ENCODE measurements around the gene ZC3H15. TPM values are rescaled to one million over a fixed set of nuclear protein-coding genes. Genes with fewer than 3 reads are reported as not detected.

The ZC3H15 gene
- total RNA-seq, 1 experiment from 2014 or later = 98.1 TPM

DNA sequence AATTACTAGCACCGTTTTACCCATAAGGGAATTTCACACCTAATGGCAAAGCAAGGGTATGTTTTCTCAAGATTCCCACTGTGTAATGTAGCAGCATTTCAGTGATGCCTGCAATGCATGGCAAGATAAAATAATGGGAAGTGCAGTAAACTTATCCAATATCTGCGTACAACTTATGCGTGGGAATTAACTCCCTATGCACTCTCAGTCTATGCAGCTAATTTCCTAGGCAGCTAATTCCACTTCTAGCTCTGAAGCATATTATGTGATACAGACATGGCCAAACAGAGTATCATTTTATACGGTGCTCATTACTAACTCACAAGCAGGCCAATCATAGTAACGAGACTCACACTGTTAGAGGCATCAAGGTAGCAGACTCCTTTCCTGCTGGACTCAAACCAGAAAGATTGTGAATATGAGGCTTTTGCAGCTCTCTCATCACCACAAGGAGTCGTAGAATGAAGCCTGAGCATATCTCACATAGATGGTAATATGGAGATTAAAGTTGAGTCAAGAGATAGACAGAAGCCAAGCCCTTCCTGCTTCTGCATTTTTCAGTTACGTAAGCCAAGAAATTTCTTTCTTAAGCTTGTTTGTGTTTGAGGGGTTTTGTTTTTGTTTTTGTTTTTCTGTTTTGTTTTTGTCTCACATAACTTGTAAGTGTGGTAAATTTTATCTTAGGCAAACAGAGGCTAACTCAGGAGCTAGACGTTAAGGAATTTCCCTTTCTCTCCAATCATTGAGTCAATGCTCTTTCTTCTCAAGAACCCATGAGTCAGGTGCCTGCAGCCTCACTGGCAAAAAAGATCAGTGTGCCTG lies 69.0 kb downstream of the ZC3H15 start:
- Mint-ChIP-seq H3K27me3 (ENCODE audit: insufficient read depth, unreplicated experiment) (no peaks in the 10 kb centered on the region), H3K4me3 (ENCODE audit: unreplicated experiment) (no peak overlapping the region), H3K27ac (ENCODE audit: unreplicated experiment) (no peak overlapping the region), H3K9me3 (ENCODE audit: unreplicated experiment) (peaks cover 6% of the 10 kb centered on the region), H3K4me1 (ENCODE audit: low read depth, unreplicated experiment) (no peaks in the 10 kb centered on the region), H3K36me3 (ENCODE audit: insufficient read depth, unreplicated experiment) (no peaks in the 10 kb centered on the region)
- intact Hi-C loops (cut with micrococcal nuclease; ENCODE audit: unreplicated experiment) = no loop called here
- no peak for DNase-seq
- Histone ChIP-seq H3K4me3 (ENCODE audit: low read depth, low read length) (no peak overlapping the region), H3K4me1 (no peaks in the 10 kb centered on the region), H3K36me3 (ENCODE audit: control insufficient read depth, insufficient read depth, low read length) (no peaks in the 10 kb centered on the region), H3K27me3 (replicated peaks; ENCODE audit: control insufficient read depth, insufficient read depth, low read length) (no peaks in the 10 kb centered on the region), H3K9me3 (no peaks in the 10 kb centered on the region)
- TF ChIP-seq, protein P1, sequence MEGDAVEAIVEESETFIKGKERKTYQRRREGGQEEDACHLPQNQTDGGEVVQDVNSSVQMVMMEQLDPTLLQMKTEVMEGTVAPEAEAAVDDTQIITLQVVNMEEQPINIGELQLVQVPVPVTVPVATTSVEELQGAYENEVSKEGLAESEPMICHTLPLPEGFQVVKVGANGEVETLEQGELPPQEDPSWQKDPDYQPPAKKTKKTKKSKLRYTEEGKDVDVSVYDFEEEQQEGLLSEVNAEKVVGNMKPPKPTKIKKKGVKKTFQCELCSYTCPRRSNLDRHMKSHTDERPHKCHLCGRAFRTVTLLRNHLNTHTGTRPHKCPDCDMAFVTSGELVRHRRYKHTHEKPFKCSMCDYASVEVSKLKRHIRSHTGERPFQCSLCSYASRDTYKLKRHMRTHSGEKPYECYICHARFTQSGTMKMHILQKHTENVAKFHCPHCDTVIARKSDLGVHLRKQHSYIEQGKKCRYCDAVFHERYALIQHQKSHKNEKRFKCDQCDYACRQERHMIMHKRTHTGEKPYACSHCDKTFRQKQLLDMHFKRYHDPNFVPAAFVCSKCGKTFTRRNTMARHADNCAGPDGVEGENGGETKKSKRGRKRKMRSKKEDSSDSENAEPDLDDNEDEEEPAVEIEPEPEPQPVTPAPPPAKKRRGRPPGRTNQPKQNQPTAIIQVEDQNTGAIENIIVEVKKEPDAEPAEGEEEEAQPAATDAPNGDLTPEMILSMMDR (IDR thresholded peaks at IDR 0.05; ENCODE audit: insufficient read depth in 1 of 2, low read depth in 1 of 2, low read length in 1 of 2, severe bottlenecking in 1 of 2, unreplicated experiment in 1 of 2) = no peak
- no TSS peak for BruUV-seq (replicated peaks)
- POLR2A ChIA-PET = interaction anchor here (0.5 kb wide), 1 partner anchor 97 kb away, joined by 3 read pairs; no protein-coding TSS in a partner anchor
- CTCF ChIA-PET = interaction anchor here (0.6 kb wide), 1 partner anchor 14 kb away, joined by 3 read pairs; no protein-coding TSS in a partner anchor

- CTCF ChIA-PET = no interaction called here
- Histone ChIP-seq H3K4me3 (ENCODE audit: low read depth, low read length) (no peak overlapping the region), H3K36me3 (ENCODE audit: control insufficient read depth, insufficient read depth, low read length) (no peaks in the 10 kb centered on the region), H3K9me3 (no peaks in the 10 kb centered on the region), H3K27me3 (replicated peaks; ENCODE audit: control insufficient read depth, insufficient read depth, low read length) (no peaks in the 10 kb centered on the region), H3K4me1 (no peaks in the 10 kb centered on the region)
- TF ChIP-seq, protein P1 (IDR thresholded peaks at IDR 0.05; ENCODE audit: insufficient read depth in 1 of 2, low read depth in 1 of 2, low read length in 1 of 2, severe bottlenecking in 1 of 2, unreplicated experiment in 1 of 2) = no peak
- H3K27me3 Mint-ChIP-seq (ENCODE audit: insufficient read depth, unreplicated experiment) = no peaks in the 10 kb centered on the region
- no TSS peak for BruUV-seq (replicated peaks)
- peaks cover 13% of the 10 kb centered on the region for H3K9me3 Mint-ChIP-seq (ENCODE audit: unreplicated experiment)
- peaks cover 10% of the 10 kb centered on the region for H3K4me1 Mint-ChIP-seq (ENCODE audit: low read depth, unreplicated experiment)
- H3K27ac Mint-ChIP-seq (ENCODE audit: unreplicated experiment) = no peak overlapping the region
- intact Hi-C loops (cut with micrococcal nuclease; ENCODE audit: unreplicated experiment) = no loop called here
- no peaks in the 10 kb centered on the region for H3K36me3 Mint-ChIP-seq (ENCODE audit: insufficient read depth, unreplicated experiment)
- POLR2A ChIA-PET = no interaction called here
- no peak overlapping the region for H3K4me3 Mint-ChIP-seq (ENCODE audit: unreplicated experiment)
- DNase-seq = no peak
Observed at GRCh38 chr2:186558512-186559276, 72.6 kb downstream of the ZC3H15 start.

Other genes starting within 250 kb of the ZC3H15 start
- 42.6 and 49.5 TPM in 2 replicates for gene ITGAV, start 103.8 kb downstream of the ZC3H15 start, total RNA-seq (2022)
- gene FAM171B, start 207.8 kb downstream of the ZC3H15 start, total RNA-seq (2022) = 19.4 and 23.5 TPM in 2 replicates